Right ventricle myocardium inferior (tissue), 1 donor: Measurements from ENCODE around the gene MKNK1. TPM values are rescaled to one million over a fixed set of nuclear protein-coding genes. Genes with fewer than 3 reads are reported as not detected.

ENCODE experiments used
- ATAC-seq: fragments of 200-7000 bp; cut with Tn5 transposase; one replicate; pipeline ENCODE4 v1.9.1; 2020; ENCODE audit warnings: mild to moderate bottlenecking, moderate library complexity
- DNase-seq: peaks from one replicate; pipeline ENCODE4 v3.0.0; 2021; ENCODE audit errors: missing footprints
- intact Hi-C: fragments of 100-400 bp; cut with DNase I; formaldehyde crosslinking; loops from one replicate; pipeline ENCODE4 v1.11.0; 2022
- total RNA-seq: library from RNA; stranded (reverse); fragmentation: NEBNext Ultra II Directional; extraction: Animal tissue kit (Norgen Biotek cat#: 25700); gene quantifications from one replicate; pipeline ENCODE4 v1.2.1, GENCODE V29; 2021
- donor health status: DM: no; HTN: yes; CAD: no; lungs with severe emphysema.

Gene MKNK1
- total RNA-seq, 1 donor from 2014 or later: 39.8 TPM

DNA sequence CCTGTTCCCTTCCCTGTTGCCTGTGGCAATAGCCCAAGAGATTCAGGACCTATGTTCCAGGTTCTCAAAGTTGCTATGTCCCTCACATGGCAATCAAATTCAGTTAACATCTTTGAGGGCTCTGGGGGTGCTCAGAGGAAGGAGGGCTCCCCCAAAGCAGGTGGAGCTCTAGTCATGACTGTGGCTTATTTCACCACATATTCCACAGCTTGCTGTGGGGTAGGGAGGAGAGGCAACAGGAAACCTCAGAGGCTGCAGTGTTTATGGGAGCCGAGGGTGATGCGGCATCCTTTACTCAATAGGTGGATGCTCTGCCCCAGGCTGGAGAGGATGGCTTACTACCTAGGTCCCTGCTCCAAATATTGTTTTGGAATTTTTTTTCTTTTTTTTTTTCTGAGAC lies 1.2 kb upstream of the MKNK1 start:
- DNase-seq (no peak), ATAC-seq (no peak)
- intact Hi-C loops: no loop called here

DNA sequence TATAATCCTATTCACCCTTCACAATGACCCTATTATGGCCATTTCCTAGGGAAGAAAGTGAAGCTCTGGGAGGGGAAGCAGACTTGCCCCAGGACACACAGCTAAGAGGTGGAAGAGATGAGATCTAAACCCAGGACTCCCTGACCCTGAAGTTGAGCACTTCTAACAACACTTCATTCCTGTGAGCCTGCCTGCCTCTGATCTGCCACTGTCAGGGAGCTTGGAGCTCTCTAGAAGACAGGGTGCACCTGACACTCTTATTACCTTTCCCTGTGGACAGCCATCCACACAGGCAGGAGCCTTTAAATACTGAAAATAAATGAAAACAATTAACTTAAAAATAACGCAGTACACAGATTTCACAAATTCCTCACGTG lies 599 bp downstream of the MKNK1 start:
- ATAC-seq: no peak
- intact Hi-C loops: no loop called here
- DNase-seq: no peak

DNA sequence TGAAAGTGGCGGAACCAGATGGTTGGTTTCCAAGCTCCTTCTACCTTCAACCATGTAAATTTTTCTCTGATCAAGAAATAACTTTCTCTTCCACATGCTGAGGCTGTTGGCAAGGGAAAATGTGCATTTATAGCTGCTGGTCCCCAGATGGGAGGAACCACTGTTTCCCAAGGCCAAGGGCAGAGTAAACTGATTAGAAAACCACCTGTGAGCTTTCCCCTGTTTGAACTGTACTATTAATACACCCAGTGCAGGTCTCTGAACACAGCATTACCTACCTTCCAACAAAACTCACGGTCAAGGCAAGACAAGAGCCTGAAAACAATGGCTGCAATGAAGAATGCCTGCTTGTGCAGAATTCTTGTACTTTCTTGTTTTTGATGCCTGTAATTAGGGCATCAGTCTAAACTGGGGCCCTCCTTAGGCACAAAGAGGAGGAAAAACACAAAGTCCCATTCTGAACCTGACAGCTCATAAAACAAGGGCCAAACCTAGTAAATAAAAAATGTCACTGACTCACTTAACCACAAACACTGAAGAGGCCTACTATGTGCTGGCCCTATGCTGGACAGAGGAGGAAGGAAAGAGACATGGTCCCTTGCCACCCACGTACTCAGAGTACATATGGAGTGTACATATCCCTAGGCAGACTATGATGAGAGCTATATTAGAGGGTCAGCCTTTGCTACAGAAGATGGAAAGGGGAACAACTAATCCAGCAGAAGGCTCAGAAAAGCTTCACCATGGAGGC lies 2.6 kb downstream of the MKNK1 start:
- ATAC-seq (no peak), DNase-seq (no peak)
- intact Hi-C loops: no loop called here

DNA sequence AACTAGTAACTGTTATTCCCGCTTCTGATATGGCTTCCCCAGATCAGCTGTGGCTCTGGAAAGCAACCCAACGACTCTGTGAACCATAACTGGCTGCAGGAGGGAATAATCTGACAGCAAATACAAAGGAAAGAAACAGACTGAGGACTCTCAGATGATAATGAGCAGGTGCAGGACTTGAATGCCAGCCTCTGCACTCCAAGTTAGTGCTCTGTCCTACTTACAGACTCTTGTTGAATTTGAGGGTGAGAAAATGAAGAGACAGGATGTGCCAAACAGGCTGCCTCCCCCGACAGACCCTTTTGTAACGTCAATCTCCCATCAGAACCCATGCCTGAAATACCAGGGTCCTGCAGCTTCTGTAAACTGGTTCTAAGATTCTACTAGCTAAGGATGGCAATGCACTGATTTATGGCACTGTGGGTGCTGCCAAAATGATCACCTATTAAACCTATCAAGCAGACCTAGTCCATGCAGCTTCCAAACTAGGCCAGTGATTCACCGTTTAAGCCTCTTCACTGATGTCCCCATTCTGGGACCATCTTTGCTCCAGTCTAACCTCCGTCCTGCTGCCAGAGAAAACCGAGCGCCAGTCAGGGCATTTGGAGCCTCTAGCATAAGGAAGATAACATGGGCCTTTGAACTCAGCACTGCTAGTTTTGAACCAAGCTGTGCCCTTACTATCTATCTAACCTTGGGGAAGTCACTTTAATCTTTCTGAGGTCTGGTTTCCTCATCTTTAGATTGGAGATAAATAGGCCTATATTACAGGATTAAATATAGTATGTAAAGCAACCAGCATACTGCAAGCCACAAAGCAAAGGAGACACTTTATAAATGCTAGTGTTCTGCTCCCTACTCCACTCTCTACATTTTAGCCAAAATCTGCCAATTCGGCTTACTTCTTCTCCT lies 4.8 kb downstream of the MKNK1 start:
- ATAC-seq: no peak
- intact Hi-C loops: no loop called here
- no peak for DNase-seq

DNA sequence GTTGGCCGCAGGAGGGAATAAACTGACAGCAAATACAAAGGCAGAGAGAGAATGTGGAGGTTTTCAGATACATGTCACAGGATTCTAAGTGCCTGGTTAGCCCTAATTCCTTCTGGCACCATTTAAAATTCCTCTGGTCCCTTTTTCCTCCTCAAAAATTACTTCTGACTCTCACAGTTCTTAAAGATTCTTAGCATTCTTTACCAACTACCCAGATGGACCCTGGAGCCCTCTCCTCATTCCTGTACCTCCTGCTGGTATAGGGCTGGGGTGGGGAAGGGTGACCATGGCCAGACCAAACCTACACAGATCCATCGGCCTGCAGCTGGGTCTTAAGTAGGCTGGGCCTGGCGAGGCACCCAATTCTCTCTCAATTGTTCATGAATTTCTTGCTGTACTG lies 7.2 kb downstream of the MKNK1 start:
- DNase-seq (no peak), ATAC-seq (no peak)
- intact Hi-C loops: no loop called here

DNA sequence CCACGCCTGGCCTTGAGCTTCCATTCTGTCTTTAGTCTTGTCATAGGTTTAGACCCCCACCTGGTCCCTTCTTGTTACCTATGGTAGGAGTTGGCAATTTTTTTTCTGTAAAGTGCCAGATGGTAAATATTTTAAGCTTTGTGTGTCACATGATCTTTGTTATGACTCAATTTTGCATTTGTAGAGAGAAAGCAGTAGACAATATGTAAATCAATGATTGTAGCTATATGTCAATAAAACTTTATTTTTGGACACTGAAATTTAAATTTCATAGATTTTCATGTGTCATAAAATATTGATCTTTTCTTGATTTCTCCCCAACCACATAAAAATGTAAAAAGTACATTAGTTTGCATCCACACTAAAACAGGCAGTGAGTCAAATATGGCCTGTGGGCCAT lies 8.0 kb downstream of the MKNK1 start:
- intact Hi-C loops: no loop called here
- no peak for DNase-seq
- no peak for ATAC-seq

DNA sequence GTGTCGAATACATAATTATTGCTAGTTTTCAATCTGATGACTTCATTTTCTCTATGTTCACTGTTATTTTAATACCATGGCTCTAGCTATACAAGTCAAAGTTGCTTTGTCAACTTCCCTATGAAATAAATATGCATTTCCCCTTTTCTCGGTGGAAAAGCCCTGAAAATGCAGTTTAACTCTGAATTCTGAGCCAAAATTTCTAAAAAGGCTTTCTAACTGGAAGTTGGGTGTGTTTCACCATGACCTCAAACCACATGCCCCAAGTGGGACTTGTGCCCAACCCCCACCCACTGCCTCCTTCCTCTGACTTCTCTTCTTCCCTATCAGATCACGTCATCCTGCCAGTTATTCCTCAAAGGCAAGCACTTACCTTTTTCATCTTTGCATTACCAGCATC lies 8.9 kb downstream of the MKNK1 start:
- intact Hi-C loops: no loop called here
- ATAC-seq (peak; percentile 75), DNase-seq (peak; percentile 88)

DNA sequence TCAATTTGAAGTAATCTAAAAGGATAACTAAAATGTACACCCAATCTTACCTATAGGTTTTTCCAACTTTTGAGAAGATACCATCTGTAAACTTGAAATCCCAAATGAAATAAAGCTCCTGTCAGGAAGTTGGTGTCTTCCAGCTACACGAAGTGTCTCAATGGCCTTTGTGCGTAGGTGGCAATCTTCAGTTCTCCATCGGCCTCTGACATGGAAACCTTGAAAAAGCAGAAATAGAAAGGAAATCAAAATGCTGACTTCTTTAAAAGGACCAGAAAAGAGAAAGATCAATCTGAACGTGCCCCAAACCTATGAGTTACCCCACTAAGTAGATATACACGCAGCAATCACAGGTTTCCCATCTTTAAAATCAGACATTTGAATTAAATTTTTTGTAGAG lies 10.0 kb downstream of the MKNK1 start:
- DNase-seq (no peak), ATAC-seq (no peak)
- intact Hi-C loops: no loop called here

DNA sequence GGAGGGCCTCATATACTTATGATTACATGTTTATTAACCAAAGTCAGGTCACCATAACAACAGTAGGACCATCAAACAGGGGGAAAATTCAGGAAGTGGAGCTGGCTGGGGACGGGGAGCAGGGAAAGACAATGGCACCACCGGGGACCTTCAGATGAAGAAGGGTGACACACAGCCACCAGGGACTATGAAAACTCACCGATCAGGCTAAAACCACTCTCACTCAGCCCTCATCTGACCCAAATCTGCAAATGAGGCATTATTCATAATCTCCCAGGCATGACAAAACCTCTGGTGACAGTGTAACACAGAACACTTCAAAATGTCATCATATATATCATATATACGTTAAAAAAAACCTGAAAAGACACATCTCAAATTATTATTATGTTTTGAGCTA lies 11.2 kb downstream of the MKNK1 start:
- ATAC-seq: no peak
- intact Hi-C loops: no loop called here
- DNase-seq: no peak

DNA sequence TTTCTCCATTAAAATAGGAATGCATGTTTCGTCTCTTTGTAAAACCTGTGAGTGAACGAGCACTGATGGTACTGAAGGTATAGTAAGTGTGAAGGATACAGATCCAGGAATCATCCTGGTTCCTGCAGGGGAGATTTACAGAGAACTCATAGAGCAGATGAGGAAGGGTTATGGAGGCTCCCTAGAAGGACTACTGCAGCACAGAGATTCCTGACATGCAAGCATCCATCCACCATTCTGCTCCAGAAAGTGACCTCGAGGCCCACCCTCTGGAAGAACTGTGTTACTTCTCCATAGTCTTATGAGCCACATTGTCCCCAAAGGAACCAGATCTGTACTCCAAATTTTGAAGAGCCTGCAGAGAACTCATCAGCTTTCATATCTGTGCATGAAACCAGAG lies 14.5 kb downstream of the MKNK1 start:
- ATAC-seq (no peak), DNase-seq (no peak)
- intact Hi-C loops: no loop called here

DNA sequence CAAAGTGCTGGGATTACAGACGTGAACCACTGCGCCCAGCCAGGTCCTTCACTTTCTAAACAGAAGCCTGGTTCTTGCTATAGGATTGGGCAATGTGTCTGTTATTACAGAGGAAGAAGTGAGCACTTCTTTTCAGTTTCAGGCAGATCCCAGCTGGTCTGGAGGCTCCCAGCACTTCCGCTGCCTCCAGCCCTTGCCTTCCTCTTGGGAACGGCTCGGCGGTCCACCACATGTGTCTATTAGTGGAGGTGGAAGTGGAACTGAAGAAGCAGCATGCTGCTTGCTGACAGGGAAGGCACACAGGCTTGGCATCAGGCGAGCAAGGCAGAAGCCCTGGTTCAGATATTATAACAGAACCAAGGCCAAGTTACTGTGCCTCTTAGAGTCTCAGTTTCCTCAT lies 17.0 kb downstream of the MKNK1 start:
- peak; percentile 67 for ATAC-seq
- intact Hi-C loops: no loop called here

DNA sequence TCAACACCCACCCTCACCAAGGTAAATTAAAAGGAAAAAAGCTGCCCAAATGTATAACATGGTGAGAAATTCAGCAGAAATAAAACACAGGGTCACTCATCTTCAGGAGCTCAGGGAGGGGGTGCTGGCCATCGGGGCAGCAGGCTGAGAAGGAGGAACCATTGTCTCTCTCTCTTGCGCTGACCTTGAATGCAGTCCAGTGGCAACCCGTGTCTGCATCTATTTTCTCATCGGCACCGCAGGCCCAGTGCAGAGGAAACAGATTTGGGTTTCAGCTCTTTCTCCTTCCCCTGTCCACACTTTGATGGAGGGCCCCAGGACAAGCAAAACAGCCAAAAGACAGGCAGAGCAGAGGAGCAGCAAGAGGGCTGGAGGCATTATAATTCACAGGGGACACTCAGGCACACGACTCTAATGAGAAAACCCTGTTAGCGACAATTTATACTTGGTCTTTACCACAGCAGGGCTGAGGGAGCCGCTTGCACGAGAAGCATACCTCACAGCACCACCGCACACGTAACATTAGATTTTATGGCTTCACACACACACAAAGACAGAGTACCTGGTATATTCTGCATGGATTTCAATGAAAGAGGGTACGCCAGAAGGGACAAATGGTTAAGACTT lies 18.6 kb downstream of the MKNK1 start:
- ATAC-seq: no peak
- intact Hi-C loops: no loop called here
- no peak for DNase-seq

More for the DNA sequence above, 17.0 kb downstream of the MKNK1 start:
- DNase-seq: peak; percentile 85

DNA sequence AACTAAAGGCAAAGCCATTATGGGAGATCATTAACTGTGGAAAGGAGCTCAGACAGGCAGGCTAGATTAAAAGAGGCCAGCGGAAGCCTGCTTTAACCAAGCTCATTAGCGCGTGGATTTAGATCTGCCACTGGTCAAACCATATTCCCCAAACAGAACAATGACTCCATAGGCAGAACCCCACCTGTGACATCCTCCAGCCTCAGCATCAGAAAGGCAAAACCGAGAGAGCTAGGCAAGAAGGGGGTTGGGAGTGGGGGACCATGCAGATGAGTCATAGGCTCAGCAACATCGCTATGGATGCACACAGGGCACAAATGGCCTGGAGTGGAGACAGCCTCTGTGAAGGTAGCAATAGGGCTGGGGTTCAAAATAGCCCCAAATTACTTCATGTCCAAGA lies 20.6 kb downstream of the MKNK1 start:
- no peak for ATAC-seq
- intact Hi-C loops: no loop called here
- DNase-seq: no peak

DNA sequence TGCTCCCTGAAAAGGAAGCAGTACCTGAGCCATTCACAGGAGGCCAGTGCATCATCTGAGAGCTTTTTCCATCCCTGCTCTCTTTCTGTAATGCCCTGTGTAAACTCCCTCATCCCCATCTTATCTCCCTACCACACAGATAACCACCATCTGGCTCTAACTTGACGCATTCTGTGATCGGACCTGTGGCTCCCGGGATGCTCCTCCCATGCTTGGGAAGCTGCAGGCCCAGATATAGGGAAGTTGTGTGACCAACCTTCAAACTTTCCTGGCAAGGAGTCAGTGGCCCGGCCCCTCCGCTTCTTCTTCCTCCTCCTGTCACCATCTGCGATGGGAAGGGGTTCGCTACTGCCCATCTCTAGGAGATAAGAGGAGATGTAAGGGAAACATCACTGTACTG lies 21.1 kb downstream of the MKNK1 start:
- DNase-seq (peak; percentile 81), ATAC-seq (no peak)
- intact Hi-C loops: no loop called here

DNA sequence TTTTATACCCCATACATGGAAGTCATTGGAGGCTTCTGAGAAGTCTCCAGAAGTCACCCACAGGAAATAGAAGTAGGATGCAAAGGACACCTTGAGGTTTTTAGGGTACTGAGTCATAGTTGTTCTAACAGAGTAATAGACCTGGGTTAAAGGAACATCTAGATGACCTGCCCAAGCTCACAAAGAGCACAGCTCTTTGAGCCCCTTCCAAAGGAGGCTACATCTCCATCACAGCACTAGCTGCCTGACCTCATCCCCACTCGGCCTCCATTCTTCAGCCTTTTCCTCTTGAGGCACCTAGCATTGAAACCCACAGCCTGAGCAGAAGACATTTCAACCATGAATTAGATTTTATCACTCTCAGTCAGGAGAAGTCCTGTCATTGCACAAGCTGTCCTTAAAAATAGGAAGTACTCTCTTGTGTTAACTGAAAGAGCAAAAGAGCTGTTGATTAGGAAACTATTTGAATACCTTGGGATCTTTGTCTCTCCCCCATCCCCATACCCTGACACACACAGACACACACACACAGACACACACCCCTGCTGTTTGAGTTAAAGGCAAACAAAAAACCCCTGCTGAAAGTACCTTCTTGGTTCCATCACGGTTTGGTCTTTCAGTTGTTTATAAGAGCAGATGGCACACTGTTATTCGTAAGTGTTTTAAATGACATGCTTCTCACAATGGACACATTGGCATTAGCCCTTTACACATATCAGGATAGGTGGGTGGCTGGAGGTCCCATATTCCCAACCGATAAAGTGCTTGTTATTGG lies 22.2 kb downstream of the MKNK1 start:
- intact Hi-C loops: no loop called here
- ATAC-seq: peak; percentile 47
- DNase-seq: no peak

DNA sequence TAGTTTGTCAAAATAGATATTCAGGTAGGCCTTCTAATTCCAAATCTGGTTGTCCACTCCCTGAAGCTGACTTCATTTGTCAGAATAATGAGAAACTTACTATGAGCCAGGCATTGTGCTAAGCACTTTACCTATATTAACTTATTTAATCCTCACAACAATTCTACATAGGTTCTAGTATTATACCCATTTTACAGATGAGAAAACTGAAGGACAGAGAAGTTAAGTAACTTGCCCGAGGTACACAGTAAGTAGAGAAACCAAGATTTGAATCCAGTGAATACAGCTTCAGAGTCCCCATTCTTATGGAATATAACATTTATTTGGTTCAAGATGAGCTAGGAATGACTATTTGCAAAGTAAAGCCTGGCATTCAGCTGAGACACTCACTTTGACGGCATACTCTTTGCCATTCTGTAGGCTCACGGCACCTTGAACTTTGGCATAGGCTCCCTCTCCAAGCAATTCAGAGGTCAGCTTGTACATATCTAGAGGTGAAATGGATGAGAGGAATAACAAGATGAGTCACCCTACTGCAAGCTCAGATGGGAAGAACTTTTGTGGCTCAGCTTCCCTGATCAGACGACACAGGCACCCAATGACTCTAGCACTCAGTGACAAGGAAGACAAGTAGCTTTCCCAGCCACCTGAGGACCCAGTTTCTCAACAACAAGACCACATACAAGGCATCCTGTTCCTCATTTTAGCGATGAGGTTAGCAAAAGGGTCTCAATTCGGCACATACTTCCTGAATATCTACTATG lies 23.7 kb downstream of the MKNK1 start:
- no peak for ATAC-seq
- no peak for DNase-seq
- intact Hi-C loops: no loop called here

DNA sequence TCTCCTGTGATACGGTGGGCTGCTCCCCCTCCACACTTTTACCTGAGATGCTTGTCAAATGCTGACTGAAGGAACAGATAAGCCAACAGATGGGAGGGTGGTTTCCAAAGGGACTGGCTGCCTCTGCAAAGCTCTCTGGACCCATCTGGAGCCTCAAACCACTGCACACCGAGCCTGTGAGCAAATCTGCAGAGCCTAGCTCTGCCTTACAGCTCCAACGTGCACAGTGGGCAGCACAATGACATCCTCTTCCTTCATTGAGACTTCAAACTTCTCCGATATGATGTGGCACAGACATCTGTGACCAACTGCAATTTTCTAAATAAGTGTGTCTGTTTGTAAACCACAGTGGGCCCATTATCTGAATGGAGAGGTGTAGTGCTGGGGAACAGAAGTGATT lies 26.4 kb downstream of the MKNK1 start:
- DNase-seq (no peak), ATAC-seq (no peak)
- intact Hi-C loops: no loop called here

DNA sequence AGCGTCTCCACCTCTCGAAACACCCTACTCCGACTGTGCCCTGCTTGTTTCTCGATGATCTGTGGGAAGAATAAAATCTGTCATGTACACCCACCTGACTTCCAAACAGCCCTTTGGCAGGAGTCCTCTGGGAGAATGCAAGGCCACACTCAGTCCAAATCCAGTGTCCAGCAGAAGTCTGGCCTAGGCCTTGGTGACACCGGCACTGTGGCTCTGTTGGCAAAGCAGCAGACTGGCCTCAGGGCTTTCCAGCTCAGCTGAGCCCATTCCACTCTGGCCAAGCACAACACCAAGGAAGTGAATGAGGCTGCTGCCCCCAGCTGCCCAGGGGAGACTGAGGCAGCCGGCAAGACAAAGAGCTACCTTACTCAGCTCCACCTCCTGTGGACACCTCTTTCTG lies 27.5 kb downstream of the MKNK1 start:
- intact Hi-C loops: no loop called here
- DNase-seq: no peak
- no peak for ATAC-seq
